Body of pancreas (tissue), 4 donors: ENCODE data around the gene C8G.

Experiments used
- POLR2A ChIP-seq, 3 donors: fragments of 450-650 bp; IDR thresholded peaks; one replicate each; pipeline ENCODE4 v1.6.1; 2016; ENCODE audit warnings: antibody characterized with exemption in 3 of 3, mild to moderate bottlenecking in 2 of 3
- TF ChIP-seq, protein P1 (sequence below), 7 experiments: fragments of 450-650 bp in 4 of 7; fragments of 200-600 bp in 3 of 7; sonication (generic) in 3 of 7; IDR thresholded peaks; one replicate each; pipeline ENCODE4 v1.5.1; 2016 to 2019; ENCODE audit warnings: antibody characterized with exemption in 7 of 7

DNA sequence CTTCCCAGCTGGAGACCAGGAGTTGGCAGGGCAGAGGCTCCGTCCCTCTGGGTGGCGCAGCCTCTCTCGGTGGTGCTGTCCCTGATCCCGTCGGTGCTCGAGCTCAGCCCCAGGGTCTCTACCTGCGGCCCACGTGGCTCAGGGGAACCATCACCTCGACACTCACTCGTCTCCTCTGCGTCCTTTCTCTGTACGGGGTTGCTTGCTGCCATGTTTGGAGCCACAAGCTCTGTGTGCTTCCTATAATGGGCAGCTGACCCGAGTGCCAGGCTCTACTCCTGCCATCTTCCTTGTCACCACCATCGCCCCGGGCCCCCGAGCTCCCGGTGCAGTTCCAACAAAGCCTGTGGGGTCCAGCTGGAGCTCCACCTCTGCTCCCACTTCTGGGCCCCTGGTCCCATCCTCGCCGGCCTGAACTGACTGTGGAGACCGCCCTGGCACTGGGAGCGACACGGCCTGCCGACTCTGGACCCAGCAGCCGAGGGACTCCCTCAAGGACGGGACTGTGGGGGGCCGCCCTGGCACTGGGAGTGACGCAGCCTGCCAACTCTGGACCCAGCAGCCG, 5.5 kb upstream of the C8G start:
- TF ChIP-seq, protein P1, sequence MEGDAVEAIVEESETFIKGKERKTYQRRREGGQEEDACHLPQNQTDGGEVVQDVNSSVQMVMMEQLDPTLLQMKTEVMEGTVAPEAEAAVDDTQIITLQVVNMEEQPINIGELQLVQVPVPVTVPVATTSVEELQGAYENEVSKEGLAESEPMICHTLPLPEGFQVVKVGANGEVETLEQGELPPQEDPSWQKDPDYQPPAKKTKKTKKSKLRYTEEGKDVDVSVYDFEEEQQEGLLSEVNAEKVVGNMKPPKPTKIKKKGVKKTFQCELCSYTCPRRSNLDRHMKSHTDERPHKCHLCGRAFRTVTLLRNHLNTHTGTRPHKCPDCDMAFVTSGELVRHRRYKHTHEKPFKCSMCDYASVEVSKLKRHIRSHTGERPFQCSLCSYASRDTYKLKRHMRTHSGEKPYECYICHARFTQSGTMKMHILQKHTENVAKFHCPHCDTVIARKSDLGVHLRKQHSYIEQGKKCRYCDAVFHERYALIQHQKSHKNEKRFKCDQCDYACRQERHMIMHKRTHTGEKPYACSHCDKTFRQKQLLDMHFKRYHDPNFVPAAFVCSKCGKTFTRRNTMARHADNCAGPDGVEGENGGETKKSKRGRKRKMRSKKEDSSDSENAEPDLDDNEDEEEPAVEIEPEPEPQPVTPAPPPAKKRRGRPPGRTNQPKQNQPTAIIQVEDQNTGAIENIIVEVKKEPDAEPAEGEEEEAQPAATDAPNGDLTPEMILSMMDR (IDR thresholded peaks at IDR 0.05) = no peak
- no peak for TF ChIP-seq POLR2A (IDR thresholded peaks at IDR 0.05)
